Common myeloid progenitor, CD34-positive (primary cell): ENCODE results near the gene MN1.

Experiments used
- CTCF ChIA-PET: fragments of 350-600 bp; sonication (Branson Sonifier 250); formaldehyde crosslinking; loops from one replicate; lab custom pipeline; 2021; ENCODE audit warnings: antibody characterized with exemption; lab: Charles Lee
- POLR2A ChIA-PET: fragments of 350-600 bp; sonication (Branson Sonifier 250); formaldehyde crosslinking; loops from one replicate; lab custom pipeline; 2021; ENCODE audit warnings: antibody characterized with exemption; lab: Charles Lee
- DNase-seq, 3 donors: peaks; one replicate each; pipeline versions ENCODE4 v3.0.0 to v3.0.0-alpha.2; 2013
- H3K27ac ChIP-seq, 2 experiments: 1 replicate in 1 of 2; 2 replicates in 1 of 2; pipeline ENCODE4 v1.7.0; 2013; ENCODE audit warnings: inconsistent platforms in 2 of 2, low read length in 2 of 2, mild to moderate bottlenecking in 2 of 2, low read depth in 1 of 2, moderate library complexity in 1 of 2; ENCODE audit not compliant: severe bottlenecking in 2 of 2, insufficient read depth in 1 of 2, poor library complexity in 1 of 2
- H3K27me3 ChIP-seq, 5 experiments: replicated peaks in 2 of 5; 1 replicate in 3 of 5; 2 replicates in 2 of 5; pipeline versions ENCODE4 v1.6.1 to v1.7.0; 2013; ENCODE audit warnings: low read length in 4 of 5, mild to moderate bottlenecking in 2 of 5, moderate library complexity in 2 of 5, inconsistent platforms in 1 of 5; ENCODE audit not compliant: insufficient read depth in 5 of 5, control insufficient read depth in 4 of 5
- H3K36me3 ChIP-seq, 4 experiments: 1 replicate in 2 of 4; 2 replicates in 2 of 4; pipeline versions ENCODE4 v1.6.1 to v1.7.0; 2013; ENCODE audit warnings: low read length in 3 of 4, control low read depth in 1 of 4, mild to moderate bottlenecking in 1 of 4; ENCODE audit not compliant: control insufficient read depth in 4 of 4, insufficient read depth in 4 of 4
- H3K4me1 ChIP-seq, 4 experiments: 1 replicate in 3 of 4; 2 replicates in 1 of 4; pipeline versions ENCODE4 v1.6.1 to v1.7.1; 2013; ENCODE audit warnings: low read length in 3 of 4, mild to moderate bottlenecking in 3 of 4, control low read depth in 1 of 4, inconsistent platforms in 1 of 4, moderate library complexity in 1 of 4; ENCODE audit not compliant: control insufficient read depth in 4 of 4, insufficient read depth in 4 of 4; ENCODE audit errors: control extremely low read depth in 1 of 4
- H3K4me3 ChIP-seq, 7 experiments: 1 replicate in 4 of 7; 2 replicates in 3 of 7; pipeline versions ENCODE4 v1.5.1 to v1.7.0; 2013; ENCODE audit warnings: mild to moderate bottlenecking in 7 of 7, low read length in 6 of 7, moderate library complexity in 6 of 7, inconsistent platforms in 2 of 7, low read depth in 2 of 7, control low read depth in 1 of 7; ENCODE audit not compliant: insufficient read depth in 4 of 7, control insufficient read depth in 1 of 7; ENCODE audit errors: extremely low read depth in 1 of 7
- H3K9me3 ChIP-seq, 5 experiments: 1 replicate in 4 of 5; 2 replicates in 1 of 5; pipeline versions ENCODE4 v1.6.1 to v1.7.1; 2013; ENCODE audit warnings: low read length in 4 of 5, mild to moderate bottlenecking in 2 of 5, inconsistent platforms in 1 of 5, low read depth in 1 of 5, moderate library complexity in 1 of 5; ENCODE audit not compliant: control insufficient read depth in 4 of 5, insufficient read depth in 2 of 5; ENCODE audit errors: control extremely low read depth in 1 of 5
- WGBS: methylation state at CpG from one replicate; pipeline ENCODE4 v1.1.5; 2013; ENCODE audit not compliant: insufficient coverage; 5-methylcytosine and 5-hydroxymethylcytosine counted together

MN1 gene

DNA sequence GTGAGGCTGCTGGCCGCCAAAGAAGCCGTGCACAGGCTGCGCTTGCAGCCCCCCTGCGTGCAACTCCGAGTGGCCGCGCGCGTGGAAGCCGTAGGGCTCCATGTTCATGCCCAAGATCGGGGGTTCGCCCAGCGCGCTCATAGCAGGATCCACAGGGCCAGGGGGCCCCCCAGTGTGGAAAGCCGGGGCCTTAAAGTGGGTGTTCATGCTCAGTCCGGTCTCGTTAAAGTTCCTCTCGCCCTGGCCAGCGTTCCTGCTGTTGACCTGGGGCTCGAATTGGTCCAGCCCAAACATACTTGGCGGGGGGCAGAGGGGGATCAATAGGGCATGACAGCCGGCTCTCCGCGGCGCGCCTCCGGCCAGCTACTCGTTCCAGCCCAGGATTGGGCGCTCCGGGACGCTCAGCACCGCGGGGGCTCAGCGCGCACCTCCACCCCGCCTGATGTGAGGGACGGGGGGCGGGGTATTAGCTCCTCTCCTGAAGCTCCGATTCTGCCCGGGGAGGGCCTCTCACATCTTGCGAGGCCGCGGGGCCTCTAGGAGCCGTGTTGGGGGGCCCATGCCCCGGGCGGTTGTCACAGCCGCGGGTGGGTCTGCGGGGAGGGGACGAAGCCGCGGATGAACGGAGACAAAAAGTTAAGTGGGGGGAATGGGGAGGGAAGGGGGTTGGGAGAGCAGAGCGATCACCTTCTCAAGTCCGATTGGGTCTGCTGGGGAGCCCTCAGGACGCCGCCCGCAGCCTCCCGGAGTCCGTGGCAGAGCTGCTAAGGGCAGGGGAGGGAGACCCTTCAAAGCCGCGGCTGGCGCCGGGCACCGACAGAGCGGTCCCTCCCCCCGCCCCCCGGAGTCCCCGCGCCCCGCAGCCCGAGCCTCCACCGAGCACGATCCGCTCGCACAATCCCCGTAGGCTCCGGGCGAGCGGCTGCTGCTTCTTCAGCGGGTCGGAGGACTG, 1.0 kb downstream of the MN1 start:
- Histone ChIP-seq H3K27me3 (no peaks in the 10 kb centered on the region), H3K27ac (peak overlapping the region in 1 of 2 experiments; percentile 58), H3K9me3 (peaks cover 0 to 3% (median 0%) of the 10 kb centered on the region in 5 experiments), H3K4me3 (peak overlapping the region; percentile 69 to 91 (median 78)), H3K36me3 (peaks cover 2 to 28% (median 8%) of the 10 kb centered on the region in 4 experiments), H3K4me1 (peaks cover 3 to 53% (median 36%) of the 10 kb centered on the region in 4 experiments)
- 4% methylated on average over 58 of the region's 82 CpGs for WGBS
- DNase-seq = peak in 2 of 3 donors; percentile 24 to 40
- POLR2A ChIA-PET = interaction anchor here (1.6 kb wide), 1 partner anchor 188 kb away, joined by 6 read pairs; no protein-coding TSS in a partner anchor
- CTCF ChIA-PET = interaction anchor here (1.1 to 1.6 kb wide), 3 partner anchors 15 to 189 kb away, joined by 3 to 6 read pairs (median 4); no protein-coding TSS in a partner anchor

GRCh38 chr22:27799827-27800249, 1.7 kb downstream of the MN1 start:
- Histone ChIP-seq H3K4me1 (peaks cover 3 to 56% (median 36%) of the 10 kb centered on the region in 4 experiments), H3K36me3 (peaks cover 2 to 28% (median 8%) of the 10 kb centered on the region in 4 experiments), H3K27ac (no peak overlapping the region), H3K9me3 (peaks cover 0 to 3% (median 0%) of the 10 kb centered on the region in 5 experiments), H3K4me3 (peak overlapping the region in 6 of 7 experiments; percentile 69 to 91 (median 80)), H3K27me3 (no peaks in the 10 kb centered on the region)
- no peak for DNase-seq
- WGBS = 81% methylated on average over 35 of the region's 40 CpGs
- CTCF ChIA-PET = interaction anchor here (1.1 to 1.3 kb wide), 2 partner anchors 14 to 120 kb away, joined by 3 to 4 read pairs; no protein-coding TSS in a partner anchor
- POLR2A ChIA-PET = no interaction called here

DNA sequence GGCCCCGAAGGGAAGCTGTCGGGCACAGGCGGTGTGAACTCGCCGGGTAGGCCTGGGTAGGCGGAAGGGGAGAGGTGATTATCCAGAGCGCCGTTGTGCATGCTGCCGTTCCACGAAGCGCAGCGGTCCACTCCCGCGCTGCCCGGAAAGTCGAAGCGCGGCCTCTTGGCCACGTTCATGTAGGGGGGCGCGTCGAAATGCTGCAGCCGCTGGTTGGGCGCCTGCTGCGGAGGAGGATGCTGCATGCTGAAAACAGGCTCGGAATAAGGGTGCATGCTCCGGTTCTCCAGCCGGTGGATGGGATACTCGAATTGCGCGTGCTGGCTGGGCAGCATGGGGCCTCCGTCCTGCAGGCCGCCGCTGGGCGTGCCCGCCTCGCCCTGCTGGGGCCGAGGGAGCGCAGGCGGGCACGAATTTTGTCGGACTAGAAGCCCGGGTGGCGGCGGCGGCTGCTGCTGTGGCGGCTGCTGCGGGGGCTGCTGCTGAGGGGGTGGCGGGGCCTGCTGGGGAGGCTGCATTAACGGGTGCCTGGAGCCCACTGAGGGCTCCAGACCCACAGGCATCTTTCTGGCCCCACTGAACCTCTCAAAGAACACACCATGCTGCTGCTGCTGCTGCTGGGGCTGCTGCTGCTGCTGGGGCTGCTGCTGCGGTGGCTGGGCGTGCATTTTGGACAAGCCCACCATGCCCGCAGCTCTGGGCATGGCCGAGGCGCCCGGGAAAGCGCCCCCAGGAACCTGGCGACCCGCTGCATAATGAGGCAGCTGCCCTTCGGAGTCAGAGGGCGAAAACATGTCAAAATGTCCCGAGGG, 2.3 kb downstream of the MN1 start:
- H3K4me1 ChIP-seq = peaks cover under 1 to 55% (median 31%) of the 10 kb centered on the region in 4 experiments
- WGBS = 97% methylated on average over 62 of the region's 62 CpGs
- no peak for DNase-seq
- H3K27ac ChIP-seq = no peak overlapping the region
- H3K9me3 ChIP-seq = peaks cover 0 to 3% (median 0%) of the 10 kb centered on the region in 5 experiments
- peak overlapping the region in 2 of 7 experiments; percentile 84 to 91 for H3K4me3 ChIP-seq
- H3K36me3 ChIP-seq = peaks cover 2 to 28% (median 8%) of the 10 kb centered on the region in 4 experiments
- ChIA-PET POLR2A (no interaction called here), CTCF (interaction anchor here (1.1 kb wide), 1 partner anchor 14 kb away, joined by 3 read pairs; no protein-coding TSS in a partner anchor)
- H3K27me3 ChIP-seq = no peaks in the 10 kb centered on the region

DNA sequence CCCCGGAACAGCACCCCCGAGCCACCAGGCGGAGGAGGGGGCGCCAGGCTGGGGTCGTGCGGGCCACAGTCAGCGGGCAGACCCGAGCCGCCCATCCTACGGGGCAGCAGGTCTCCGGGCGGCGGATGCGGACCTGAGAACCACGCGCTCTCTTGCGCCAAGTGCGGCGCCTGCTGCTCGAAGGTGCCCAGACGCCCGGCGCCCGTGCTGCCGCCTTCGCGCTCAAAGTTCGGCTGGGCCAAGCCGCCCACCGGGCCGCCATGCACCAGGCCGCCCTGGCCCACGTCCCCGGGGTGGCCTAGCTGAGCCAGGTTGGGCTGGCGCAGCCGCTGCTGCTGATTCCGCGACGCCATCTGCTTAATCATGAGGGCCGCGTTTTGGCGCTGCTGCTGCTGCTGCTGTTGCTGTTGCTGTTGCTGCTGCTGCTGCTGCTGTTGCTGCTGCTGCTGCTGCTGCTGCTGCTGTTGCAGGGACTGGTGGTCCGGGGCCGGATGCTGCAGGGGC, 3.0 kb downstream of the MN1 start:
- no peaks in the 10 kb centered on the region for H3K27me3 ChIP-seq
- peaks cover 2 to 28% (median 8%) of the 10 kb centered on the region in 4 experiments for H3K36me3 ChIP-seq
- H3K9me3 ChIP-seq = peaks cover 0 to 3% (median 0%) of the 10 kb centered on the region in 5 experiments
- CTCF ChIA-PET = no interaction called here
- peaks cover 0 to 56% (median 26%) of the 10 kb centered on the region in 4 experiments for H3K4me1 ChIP-seq
- 98% methylated on average over 44 of the region's 44 CpGs for WGBS
- H3K27ac ChIP-seq = no peak overlapping the region
- no peak for DNase-seq
- no peak overlapping the region for H3K4me3 ChIP-seq
- POLR2A ChIA-PET = no interaction called here

GRCh38 chr22:27797520-27798391, 3.8 kb downstream of the MN1 start:
- H3K36me3 ChIP-seq = peaks cover 2 to 28% (median 8%) of the 10 kb centered on the region in 4 experiments
- H3K27me3 ChIP-seq = no peaks in the 10 kb centered on the region
- H3K9me3 ChIP-seq = peaks cover 0 to 3% (median 0%) of the 10 kb centered on the region in 5 experiments
- no peak overlapping the region for H3K4me3 ChIP-seq
- ChIA-PET POLR2A (no interaction called here), CTCF (interaction anchor here (0.7 to 0.9 kb wide), 2 partner anchors 144 to 165 kb away, joined by 3 read pairs; no protein-coding TSS in a partner anchor)
- peaks cover 0 to 53% (median 23%) of the 10 kb centered on the region in 4 experiments for H3K4me1 ChIP-seq
- no peak overlapping the region for H3K27ac ChIP-seq
- no peak for DNase-seq
- 98% methylated on average over 58 of the region's 86 CpGs for WGBS
